SK-N-SH (cell line): ENCODE measurements around the gene STK32C. TPM values are rescaled to one million over a fixed set of nuclear protein-coding genes. Genes with fewer than 3 reads are reported as not detected.

ENCODE experiments used
- CTCF ChIA-PET: fragments of 300-600, 350-600 bp; formaldehyde crosslinking; extraction: SDS; loops from one replicate; lab custom pipeline; 2021; lab: Yijun Ruan, JAX
- POLR2A ChIA-PET: fragments of 350-600 bp; sonication (Branson Sonifier 250); formaldehyde crosslinking; extraction: SDS; loops from one replicate; lab custom pipeline; 2020; ENCODE audit warnings: antibody characterized with exemption, inconsistent platforms; lab: Yijun Ruan, JAX
- DNase-seq: peaks from one replicate; pipeline ENCODE4 v3.0.0; 2012
- H2AFZ ChIP-seq: fragments of 200-600 bp; sonication (generic); 2 replicates; pipeline ENCODE4 v1.8.1; 2016; ENCODE audit warnings: antibody characterized with exemption, mild to moderate bottlenecking, low read depth
- H3F3A ChIP-seq: fragments of 200-600 bp; sonication (generic); replicated peaks from 2 replicates; pipeline ENCODE3; 2016; ENCODE audit warnings: antibody characterized with exemption, mild to moderate bottlenecking; ENCODE audit not compliant: insufficient read depth
- H3K27ac ChIP-seq, 2 experiments: fragments of 200-500 bp in 1 of 2; fragments of 200-600 bp in 1 of 2; sonication (Bioruptor generic) in 1 of 2; sonication (generic), shearing (Covaris generic) in 1 of 2; 2 replicates each; pipeline versions ENCODE4 v1.5.1 to v1.6.1; 2014 to 2016; ENCODE audit warnings: low read depth in 2 of 2, inconsistent platforms in 1 of 2, low read length in 1 of 2, mild to moderate bottlenecking in 1 of 2, mixed read lengths in 1 of 2
- H3K27me3 ChIP-seq: fragments of 200-600 bp; sonication (generic), shearing (Covaris generic); 2 replicates; pipeline ENCODE4 v1.6.1; 2016; ENCODE audit warnings: mixed run types; ENCODE audit not compliant: insufficient read depth
- H3K36me3 ChIP-seq, 2 experiments: fragments of 200-500 bp in 1 of 2; fragments of 200-600 bp in 1 of 2; sonication (Bioruptor generic) in 1 of 2; sonication (generic) in 1 of 2; replicated peaks in 1 of 2; 2 replicates each; pipeline versions ENCODE3 to v1.5.1; 2014 to 2016; ENCODE audit warnings: low read length in 1 of 2, mild to moderate bottlenecking in 1 of 2; ENCODE audit not compliant: insufficient read depth in 2 of 2, control insufficient read depth in 1 of 2
- H3K4me1 ChIP-seq, 2 experiments: fragments of 200-500 bp in 1 of 2; fragments of 200-600 bp in 1 of 2; sonication (Bioruptor generic) in 1 of 2; sonication (generic), shearing (Covaris generic) in 1 of 2; 2 replicates each; pipeline versions ENCODE4 v1.5.1 to v1.6.1; 2014 to 2016; ENCODE audit warnings: low read depth in 1 of 2, low read length in 1 of 2, mixed run types in 1 of 2; ENCODE audit not compliant: insufficient read depth in 2 of 2, control insufficient read depth in 1 of 2
- H3K4me2 ChIP-seq: fragments of 200-600 bp; sonication (generic), shearing (Covaris generic); 2 replicates; pipeline ENCODE4 v1.6.1; 2017; ENCODE audit warnings: mixed run types
- H3K4me3 ChIP-seq, 2 experiments: fragments of 200-500 bp in 1 of 2; fragments of 200-600 bp in 1 of 2; sonication (Bioruptor generic) in 1 of 2; sonication (generic), shearing (Covaris generic) in 1 of 2; 2 replicates each; pipeline versions ENCODE4 v1.5.1 to v1.8.1; 2014 to 2016; ENCODE audit warnings: low read depth in 2 of 2, inconsistent platforms in 1 of 2, low read length in 1 of 2, mild to moderate bottlenecking in 1 of 2, mixed read lengths in 1 of 2, moderate library complexity in 1 of 2
- H3K79me2 ChIP-seq: fragments of 200-600 bp; sonication (generic); 2 replicates; pipeline ENCODE4 v1.8.1; 2017; ENCODE audit warnings: mild to moderate bottlenecking; ENCODE audit not compliant: insufficient read depth
- H3K9ac ChIP-seq: fragments of 200-600 bp; sonication (generic); 2 replicates; pipeline ENCODE4 v1.6.1; 2017; ENCODE audit warnings: mixed run types
- H3K9me2 ChIP-seq: fragments of 200-600 bp; sonication (generic); 2 replicates; pipeline ENCODE4 v1.6.1; 2017; ENCODE audit warnings: mixed run types
- H3K9me3 ChIP-seq: fragments of 200-600 bp; sonication (generic); 2 replicates; pipeline ENCODE4 v1.6.1; 2017; ENCODE audit warnings: mixed run types, mild to moderate bottlenecking, moderate library complexity
- H4K20me1 ChIP-seq: fragments of 200-600 bp; sonication (generic); 2 replicates; pipeline ENCODE4 v1.6.1; 2017; ENCODE audit warnings: mild to moderate bottlenecking, mixed run types; ENCODE audit not compliant: insufficient read depth
- EP300 ChIP-seq, 2 experiments: IDR thresholded peaks; 2 replicates each; pipeline versions ENCODE4 v1.4.0 to v1.6.1; 2012; ENCODE audit warnings: borderline replicate concordance in 1 of 2, low read depth in 1 of 2, low read length in 1 of 2
- EZH2phosphoT487 ChIP-seq: fragments of 200-600 bp; sonication (generic); IDR thresholded peaks from 2 replicates; pipeline ENCODE4 v1.6.1; 2017; ENCODE audit warnings: low read depth, mixed run types, mild to moderate bottlenecking, antibody characterized with exemption, moderate library complexity, borderline replicate concordance
- FOSL2 ChIP-seq: IDR thresholded peaks from 2 replicates; pipeline ENCODE4 v1.4.0; 2012; ENCODE audit warnings: low read depth, mild to moderate bottlenecking, moderate library complexity, borderline replicate concordance
- FOXJ3 ChIP-seq: sonication (generic); formaldehyde crosslinking; IDR thresholded peaks from 2 replicates; pipeline ENCODE4 v1.5.1; 2020; ENCODE audit warnings: mild to moderate bottlenecking, missing genetic modification reagents
- FOXM1 ChIP-seq: IDR thresholded peaks from 2 replicates; pipeline ENCODE4 v1.4.0; 2012; ENCODE audit warnings: low read depth, mild to moderate bottlenecking
- GABPA ChIP-seq: IDR thresholded peaks from 2 replicates; pipeline ENCODE4 v1.4.0; 2012; ENCODE audit warnings: low read depth, mild to moderate bottlenecking
- GATA2 ChIP-seq: sonication (generic); formaldehyde crosslinking; IDR thresholded peaks from 2 replicates; pipeline ENCODE4 v1.5.0; 2020; ENCODE audit warnings: mild to moderate bottlenecking, missing genetic modification reagents
- NFIC ChIP-seq: IDR thresholded peaks from 2 replicates; pipeline ENCODE4 v1.4.0; 2012; ENCODE audit warnings: borderline replicate concordance
- NRF1 ChIP-seq: IDR thresholded peaks from 2 replicates; pipeline ENCODE4 v1.6.1; 2012; ENCODE audit warnings: low read depth, mild to moderate bottlenecking, low read length
- POLR2AphosphoS5 ChIP-seq: IDR thresholded peaks from 2 replicates; pipeline ENCODE4 v1.6.1; 2012; ENCODE audit warnings: low read depth, low read length
- RCOR1 ChIP-seq: fragments of 150-350 bp; IDR thresholded peaks from 2 replicates; pipeline ENCODE4 v1.6.1; 2017; ENCODE audit warnings: antibody characterized with exemption, low read length
- RFX5 ChIP-seq: IDR thresholded peaks from 2 replicates; pipeline ENCODE4 v1.6.1; 2012; ENCODE audit warnings: mild to moderate bottlenecking, improper control_type of control experiment, low read length
- SMC3 ChIP-seq: IDR thresholded peaks from 2 replicates; pipeline ENCODE4 v1.6.1; 2012; ENCODE audit warnings: low read depth, low read length, improper control_type of control experiment
- TAF1 ChIP-seq: IDR thresholded peaks from 2 replicates; pipeline ENCODE4 v1.6.1; 2012; ENCODE audit warnings: low read depth, mild to moderate bottlenecking, low read length, moderate library complexity, borderline replicate concordance
- TEAD4 ChIP-seq: IDR thresholded peaks from 2 replicates; pipeline ENCODE4 v1.4.0; 2012; ENCODE audit warnings: mild to moderate bottlenecking, borderline replicate concordance; ENCODE audit not compliant: insufficient read depth
- YY1 ChIP-seq: IDR thresholded peaks from 2 replicates; pipeline ENCODE4 v1.4.0; 2012; ENCODE audit warnings: low read depth, mild to moderate bottlenecking
- ZBTB33 ChIP-seq: IDR thresholded peaks from 2 replicates; pipeline ENCODE4 v1.4.0; 2012; ENCODE audit warnings: low read depth, borderline replicate concordance
- WGBS: methylation state at CpG from one replicate; pipeline ENCODE4 v1.1.6; 2017; ENCODE audit warnings: low lambda C conversion rate; 5-methylcytosine and 5-hydroxymethylcytosine counted together
- polyA plus RNA-seq, 3 experiments: library from polyadenylated mRNA; depleted of rRNA; stranded (reverse); fragments of >200 nt; gene quantifications; 2 replicates each; pipeline ENCODE4 v1.2.3, GENCODE V29; 2012
- TF ChIP-seq, protein P1 (sequence below): fragments of 150-350 bp; IDR thresholded peaks from 2 replicates; pipeline ENCODE4 v1.6.1; 2016; ENCODE audit warnings: mild to moderate bottlenecking, low read depth, low read length
- TF ChIP-seq, protein P2 (sequence below): IDR thresholded peaks from 2 replicates; pipeline ENCODE4 v1.6.1; 2012; ENCODE audit warnings: mild to moderate bottlenecking, low read depth, low read length, moderate library complexity
- TF ChIP-seq, protein P3 (sequence below): fragments of 200-600 bp; sonication (generic); IDR thresholded peaks from 2 replicates; pipeline ENCODE4 v1.6.1; 2017; ENCODE audit warnings: antibody characterized with exemption, mild to moderate bottlenecking, moderate library complexity

STK32C gene
- polyA plus RNA-seq, 1 of the 3 experiments (the other 2 are of a cell fraction), result 27.8 TPM

- H3K4me3 ChIP-seq, result no peak overlapping the region
- no peaks in the 10 kb centered on the region for H3K79me2 ChIP-seq
- H3F3A ChIP-seq, result no peaks in the 10 kb centered on the region
- TF ChIP-seq, protein P1, sequence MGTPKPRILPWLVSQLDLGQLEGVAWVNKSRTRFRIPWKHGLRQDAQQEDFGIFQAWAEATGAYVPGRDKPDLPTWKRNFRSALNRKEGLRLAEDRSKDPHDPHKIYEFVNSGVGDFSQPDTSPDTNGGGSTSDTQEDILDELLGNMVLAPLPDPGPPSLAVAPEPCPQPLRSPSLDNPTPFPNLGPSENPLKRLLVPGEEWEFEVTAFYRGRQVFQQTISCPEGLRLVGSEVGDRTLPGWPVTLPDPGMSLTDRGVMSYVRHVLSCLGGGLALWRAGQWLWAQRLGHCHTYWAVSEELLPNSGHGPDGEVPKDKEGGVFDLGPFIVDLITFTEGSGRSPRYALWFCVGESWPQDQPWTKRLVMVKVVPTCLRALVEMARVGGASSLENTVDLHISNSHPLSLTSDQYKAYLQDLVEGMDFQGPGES, result no peak
- TF ChIP-seq FOXJ3 (CRISPR knock-in tag) (no peak), YY1 (no peak), ZBTB33 (no peak), RFX5 (no peak), TAF1 (no peak), FOSL2 (no peak), GABPA (no peak), TEAD4 (no peak), EP300 (IDR thresholded peaks at IDR 0.05; ENCODE audit: borderline replicate concordance in 1 of 2, low read depth in 1 of 2, low read length in 1 of 2) (no peak), SMC3 (no peak), RCOR1 (no peak), NFIC (no peak), POLR2AphosphoS5 (no peak), NRF1 (no peak), FOXM1 (no peak), EZH2phosphoT487 (no peak), GATA2 (CRISPR knock-in tag) (no peak)
- TF ChIP-seq, protein P2, sequence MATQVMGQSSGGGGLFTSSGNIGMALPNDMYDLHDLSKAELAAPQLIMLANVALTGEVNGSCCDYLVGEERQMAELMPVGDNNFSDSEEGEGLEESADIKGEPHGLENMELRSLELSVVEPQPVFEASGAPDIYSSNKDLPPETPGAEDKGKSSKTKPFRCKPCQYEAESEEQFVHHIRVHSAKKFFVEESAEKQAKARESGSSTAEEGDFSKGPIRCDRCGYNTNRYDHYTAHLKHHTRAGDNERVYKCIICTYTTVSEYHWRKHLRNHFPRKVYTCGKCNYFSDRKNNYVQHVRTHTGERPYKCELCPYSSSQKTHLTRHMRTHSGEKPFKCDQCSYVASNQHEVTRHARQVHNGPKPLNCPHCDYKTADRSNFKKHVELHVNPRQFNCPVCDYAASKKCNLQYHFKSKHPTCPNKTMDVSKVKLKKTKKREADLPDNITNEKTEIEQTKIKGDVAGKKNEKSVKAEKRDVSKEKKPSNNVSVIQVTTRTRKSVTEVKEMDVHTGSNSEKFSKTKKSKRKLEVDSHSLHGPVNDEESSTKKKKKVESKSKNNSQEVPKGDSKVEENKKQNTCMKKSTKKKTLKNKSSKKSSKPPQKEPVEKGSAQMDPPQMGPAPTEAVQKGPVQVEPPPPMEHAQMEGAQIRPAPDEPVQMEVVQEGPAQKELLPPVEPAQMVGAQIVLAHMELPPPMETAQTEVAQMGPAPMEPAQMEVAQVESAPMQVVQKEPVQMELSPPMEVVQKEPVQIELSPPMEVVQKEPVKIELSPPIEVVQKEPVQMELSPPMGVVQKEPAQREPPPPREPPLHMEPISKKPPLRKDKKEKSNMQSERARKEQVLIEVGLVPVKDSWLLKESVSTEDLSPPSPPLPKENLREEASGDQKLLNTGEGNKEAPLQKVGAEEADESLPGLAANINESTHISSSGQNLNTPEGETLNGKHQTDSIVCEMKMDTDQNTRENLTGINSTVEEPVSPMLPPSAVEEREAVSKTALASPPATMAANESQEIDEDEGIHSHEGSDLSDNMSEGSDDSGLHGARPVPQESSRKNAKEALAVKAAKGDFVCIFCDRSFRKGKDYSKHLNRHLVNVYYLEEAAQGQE, result no peak
- TF ChIP-seq, protein P3, sequence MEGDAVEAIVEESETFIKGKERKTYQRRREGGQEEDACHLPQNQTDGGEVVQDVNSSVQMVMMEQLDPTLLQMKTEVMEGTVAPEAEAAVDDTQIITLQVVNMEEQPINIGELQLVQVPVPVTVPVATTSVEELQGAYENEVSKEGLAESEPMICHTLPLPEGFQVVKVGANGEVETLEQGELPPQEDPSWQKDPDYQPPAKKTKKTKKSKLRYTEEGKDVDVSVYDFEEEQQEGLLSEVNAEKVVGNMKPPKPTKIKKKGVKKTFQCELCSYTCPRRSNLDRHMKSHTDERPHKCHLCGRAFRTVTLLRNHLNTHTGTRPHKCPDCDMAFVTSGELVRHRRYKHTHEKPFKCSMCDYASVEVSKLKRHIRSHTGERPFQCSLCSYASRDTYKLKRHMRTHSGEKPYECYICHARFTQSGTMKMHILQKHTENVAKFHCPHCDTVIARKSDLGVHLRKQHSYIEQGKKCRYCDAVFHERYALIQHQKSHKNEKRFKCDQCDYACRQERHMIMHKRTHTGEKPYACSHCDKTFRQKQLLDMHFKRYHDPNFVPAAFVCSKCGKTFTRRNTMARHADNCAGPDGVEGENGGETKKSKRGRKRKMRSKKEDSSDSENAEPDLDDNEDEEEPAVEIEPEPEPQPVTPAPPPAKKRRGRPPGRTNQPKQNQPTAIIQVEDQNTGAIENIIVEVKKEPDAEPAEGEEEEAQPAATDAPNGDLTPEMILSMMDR, result no peak
- TF ChIP-seq, all 33 proteins: peak for 0
- Histone ChIP-seq H2AFZ (no peak overlapping the region), H3K27ac (no peak overlapping the region; a peak in 1 of 4 replicates), H4K20me1 (no peaks in the 10 kb centered on the region), H3K4me1 (peaks cover 0 to 15% of the 10 kb centered on the region in 2 experiments; a peak in 1 of 4 replicates), H3K36me3 (no peaks in the 10 kb centered on the region), H3K9ac (no peak overlapping the region), H3K9me3 (no peaks in the 10 kb centered on the region), H3K9me2 (no peaks in the 10 kb centered on the region), H3K27me3 (no peaks in the 10 kb centered on the region), H3K4me2 (no peak overlapping the region)
- DNase-seq, result no peak
- ChIA-PET POLR2A (no interaction called here), CTCF (no interaction called here)
- 92% methylated on average over 2 of the region's 9 CpGs for WGBS
Observed at GRCh38 chr10:132257907-132258306, 49.8 kb downstream of the STK32C start.
